Epithelial cell of esophagus (primary cell): ENCODE results near the gene ZDHHC9.

Source experiments
- DNase-seq: peaks from one replicate; pipeline ENCODE4 v3.0.0; 2010; ENCODE audit warnings: low read depth
- H3K4me3 ChIP-seq: 2 replicates; pipeline ENCODE4 v1.5.1; 2011; ENCODE audit warnings: mild to moderate bottlenecking, low read length, control low read depth
- TF ChIP-seq, protein P1 (sequence below): IDR thresholded peaks from 2 replicates; pipeline ENCODE4 v1.5.1; 2011; ENCODE audit warnings: low read depth, mild to moderate bottlenecking, low read length, control low read depth, inconsistent platforms; ENCODE audit not compliant: insufficient read depth; ENCODE audit errors: missing control alignments

Gene ZDHHC9

DNA sequence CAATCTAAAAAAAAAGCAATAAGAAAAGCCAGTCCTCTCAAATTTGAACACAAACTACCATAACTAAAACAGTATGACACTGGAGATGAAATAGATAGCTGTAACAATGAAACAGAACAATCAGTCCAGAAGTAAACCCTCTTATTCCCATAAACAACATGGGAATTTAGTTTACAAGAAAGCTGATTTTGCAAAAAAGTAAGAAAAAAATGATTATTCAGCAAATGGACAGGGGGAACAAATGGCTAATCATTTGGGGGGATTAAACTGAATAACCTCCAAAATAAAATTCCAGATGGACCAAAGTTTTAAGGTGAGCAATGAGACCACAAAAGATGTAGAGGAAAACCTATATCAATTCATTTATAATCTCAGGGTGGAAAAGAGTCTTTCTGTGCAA lies 80.0 kb downstream of the ZDHHC9 start:
- DNase-seq = no peak
- no peak overlapping the region for H3K4me3 ChIP-seq
- TF ChIP-seq, protein P1, sequence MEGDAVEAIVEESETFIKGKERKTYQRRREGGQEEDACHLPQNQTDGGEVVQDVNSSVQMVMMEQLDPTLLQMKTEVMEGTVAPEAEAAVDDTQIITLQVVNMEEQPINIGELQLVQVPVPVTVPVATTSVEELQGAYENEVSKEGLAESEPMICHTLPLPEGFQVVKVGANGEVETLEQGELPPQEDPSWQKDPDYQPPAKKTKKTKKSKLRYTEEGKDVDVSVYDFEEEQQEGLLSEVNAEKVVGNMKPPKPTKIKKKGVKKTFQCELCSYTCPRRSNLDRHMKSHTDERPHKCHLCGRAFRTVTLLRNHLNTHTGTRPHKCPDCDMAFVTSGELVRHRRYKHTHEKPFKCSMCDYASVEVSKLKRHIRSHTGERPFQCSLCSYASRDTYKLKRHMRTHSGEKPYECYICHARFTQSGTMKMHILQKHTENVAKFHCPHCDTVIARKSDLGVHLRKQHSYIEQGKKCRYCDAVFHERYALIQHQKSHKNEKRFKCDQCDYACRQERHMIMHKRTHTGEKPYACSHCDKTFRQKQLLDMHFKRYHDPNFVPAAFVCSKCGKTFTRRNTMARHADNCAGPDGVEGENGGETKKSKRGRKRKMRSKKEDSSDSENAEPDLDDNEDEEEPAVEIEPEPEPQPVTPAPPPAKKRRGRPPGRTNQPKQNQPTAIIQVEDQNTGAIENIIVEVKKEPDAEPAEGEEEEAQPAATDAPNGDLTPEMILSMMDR = no peak

DNA sequence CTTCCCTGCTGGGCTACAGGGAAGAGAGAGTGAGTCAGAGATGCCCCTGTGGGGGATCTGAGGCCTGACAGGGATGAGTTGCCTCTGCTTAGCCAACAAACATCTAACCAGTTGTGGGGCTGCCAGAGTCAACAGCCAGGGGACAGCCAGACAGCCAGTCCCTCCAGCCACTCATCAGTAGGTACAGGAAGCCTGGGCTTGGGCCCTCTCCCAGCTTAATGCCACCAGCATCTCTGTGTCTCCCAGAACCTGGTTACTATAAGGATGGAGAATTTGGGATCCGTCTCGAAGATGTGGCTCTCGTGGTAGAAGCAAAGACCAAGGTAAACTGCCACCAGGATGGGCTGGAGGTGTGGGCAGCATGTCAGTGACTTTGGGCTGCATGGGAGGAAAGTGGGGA lies 81.2 kb downstream of the ZDHHC9 start:
- H3K4me3 ChIP-seq = no peak overlapping the region
- DNase-seq = no peak
- TF ChIP-seq, protein P1 = no peak

DNA sequence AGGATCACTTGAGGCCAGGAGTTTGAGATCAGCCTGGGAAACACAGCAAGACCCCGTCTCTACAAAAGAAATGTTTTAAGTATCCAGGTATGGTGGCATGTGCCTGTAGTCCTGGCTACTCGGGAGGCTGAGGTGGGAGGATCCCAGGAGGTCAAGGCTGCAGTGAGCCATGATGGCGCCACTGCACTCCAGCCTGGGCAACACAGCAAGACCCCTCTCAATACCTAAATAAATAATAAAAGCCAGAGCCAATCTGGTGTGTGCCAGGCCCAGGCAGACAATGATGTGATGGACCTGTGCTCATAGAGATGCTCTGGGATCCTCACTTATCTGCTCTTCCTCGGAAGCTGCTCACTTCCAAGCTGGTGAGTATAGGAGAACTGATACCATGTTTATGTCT lies 82.1 kb downstream of the ZDHHC9 start:
- no peak overlapping the region for H3K4me3 ChIP-seq
- TF ChIP-seq, protein P1 = no peak
- DNase-seq = no peak

DNA sequence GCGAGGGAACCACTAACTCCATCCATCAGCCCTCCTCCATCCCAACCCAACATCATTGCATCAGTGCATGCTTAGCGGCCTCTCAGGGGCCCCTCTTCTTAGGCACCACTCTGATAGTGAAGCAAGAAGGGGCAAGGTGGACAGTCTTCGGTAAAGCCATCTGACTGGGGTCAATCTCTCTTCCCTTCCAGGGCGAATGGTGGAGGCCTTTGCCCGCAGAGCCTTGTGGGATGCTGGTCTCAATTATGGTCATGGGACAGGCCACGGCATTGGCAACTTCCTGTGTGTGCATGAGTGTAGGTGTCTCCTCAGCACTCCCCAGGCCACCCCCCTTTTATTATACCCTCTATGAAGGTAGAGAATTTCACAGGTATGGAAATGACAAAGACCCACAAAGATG lies 82.7 kb downstream of the ZDHHC9 start:
- DNase-seq = no peak
- H3K4me3 ChIP-seq = no peak overlapping the region
- TF ChIP-seq, protein P1 = no peak

DNA sequence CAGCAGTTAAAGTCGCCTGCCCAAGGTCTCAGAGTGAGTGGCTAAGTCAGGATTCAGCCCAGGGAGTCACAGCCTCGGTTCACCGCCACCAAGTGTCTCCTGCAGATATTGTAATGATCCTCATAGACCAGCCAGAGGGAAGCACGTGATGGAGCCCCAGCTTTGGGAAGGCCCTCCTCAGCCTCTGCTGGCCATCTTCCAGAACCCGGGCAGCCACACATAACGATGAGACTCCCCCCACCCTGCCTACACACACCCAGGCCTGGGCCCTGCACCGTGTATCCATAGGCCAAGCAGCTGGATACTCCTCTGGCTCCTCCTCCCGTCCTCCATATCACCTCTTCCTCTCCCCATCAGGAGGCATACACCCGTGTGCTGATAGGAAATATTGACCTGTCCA lies 83.5 kb downstream of the ZDHHC9 start:
- TF ChIP-seq, protein P1 = no peak
- no peak overlapping the region for H3K4me3 ChIP-seq
- no peak for DNase-seq

DNA sequence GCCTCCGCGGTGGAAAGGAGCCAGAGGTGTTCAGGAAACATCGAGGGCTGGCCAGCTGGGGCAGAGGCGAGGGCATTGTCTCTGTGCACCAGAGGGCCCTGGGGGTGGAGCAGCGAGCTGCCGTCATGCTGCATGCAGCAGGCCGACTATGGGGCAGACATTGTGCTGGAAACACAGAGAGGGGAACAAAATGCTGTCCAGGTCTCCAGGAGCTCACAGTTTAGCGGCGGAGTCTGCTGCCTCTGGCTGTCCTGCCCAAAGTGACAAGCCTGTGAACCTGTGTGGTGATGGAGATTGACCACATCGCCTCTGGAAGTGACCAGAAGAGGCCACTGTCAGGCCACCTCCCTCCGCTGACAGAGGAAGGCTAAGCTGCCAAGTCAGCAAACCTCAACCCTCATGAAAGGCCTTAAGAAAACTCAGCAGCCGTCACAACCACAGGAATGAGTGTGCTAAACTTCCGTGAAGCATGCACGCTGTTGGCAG lies 84.1 kb downstream of the ZDHHC9 start:
- peak; percentile 67 for DNase-seq
- H3K4me3 ChIP-seq = no peak overlapping the region
- TF ChIP-seq, protein P1 = no peak
